Measurements from ENCODE around the gene UGDH. TPM values are rescaled to one million over a fixed set of nuclear protein-coding genes. Genes with fewer than 3 reads are reported as not detected.

UGDH gene
- total RNA-seq, 1 experiment from 2014 or later: 104 TPM

DNA sequence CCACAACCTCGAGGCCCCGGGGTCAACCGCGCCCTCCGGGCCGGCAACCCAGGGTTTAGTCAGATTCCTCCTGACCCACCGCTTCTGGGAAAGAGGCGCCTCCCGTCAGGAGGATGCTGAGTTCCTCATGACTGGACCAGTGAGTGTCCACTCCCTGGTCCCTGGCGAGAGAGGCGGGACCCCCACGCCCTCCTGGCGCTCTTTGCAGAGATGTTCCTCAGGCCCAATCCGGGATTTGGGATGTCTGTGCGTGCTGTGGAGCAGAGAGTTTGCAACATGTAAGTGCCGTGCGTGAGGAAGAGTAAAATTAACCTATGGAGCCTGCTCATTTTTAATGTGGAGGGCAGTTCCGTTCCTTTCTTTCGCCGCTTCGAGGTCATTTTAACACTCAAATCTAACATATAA, 824 bp upstream of the UGDH start:
- H3K79me2 ChIP-seq (ENCODE audit: insufficient read depth, low read length): peaks cover 7% of the 10 kb centered on the region; the same call in 1 of the 2 replicates
- H3K4me1 Mint-ChIP-seq: peaks cover 12 to 15% of the 10 kb centered on the region in 2 experiments
- H3K36me3 Mint-ChIP-seq (ENCODE audit: insufficient read depth in 1 of 3, low read depth in 3 of 3): peaks cover 40 to 50% (median 46%) of the 10 kb centered on the region in 3 experiments

More for the DNA sequence above, 824 bp upstream of the UGDH start:
- TF ChIP-seq, protein P1, sequence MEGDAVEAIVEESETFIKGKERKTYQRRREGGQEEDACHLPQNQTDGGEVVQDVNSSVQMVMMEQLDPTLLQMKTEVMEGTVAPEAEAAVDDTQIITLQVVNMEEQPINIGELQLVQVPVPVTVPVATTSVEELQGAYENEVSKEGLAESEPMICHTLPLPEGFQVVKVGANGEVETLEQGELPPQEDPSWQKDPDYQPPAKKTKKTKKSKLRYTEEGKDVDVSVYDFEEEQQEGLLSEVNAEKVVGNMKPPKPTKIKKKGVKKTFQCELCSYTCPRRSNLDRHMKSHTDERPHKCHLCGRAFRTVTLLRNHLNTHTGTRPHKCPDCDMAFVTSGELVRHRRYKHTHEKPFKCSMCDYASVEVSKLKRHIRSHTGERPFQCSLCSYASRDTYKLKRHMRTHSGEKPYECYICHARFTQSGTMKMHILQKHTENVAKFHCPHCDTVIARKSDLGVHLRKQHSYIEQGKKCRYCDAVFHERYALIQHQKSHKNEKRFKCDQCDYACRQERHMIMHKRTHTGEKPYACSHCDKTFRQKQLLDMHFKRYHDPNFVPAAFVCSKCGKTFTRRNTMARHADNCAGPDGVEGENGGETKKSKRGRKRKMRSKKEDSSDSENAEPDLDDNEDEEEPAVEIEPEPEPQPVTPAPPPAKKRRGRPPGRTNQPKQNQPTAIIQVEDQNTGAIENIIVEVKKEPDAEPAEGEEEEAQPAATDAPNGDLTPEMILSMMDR (conservative IDR thresholded peaks at IDR 0.05): no peak
- WGBS (ENCODE audit: extremely low coverage, insufficient read length, low lambda C conversion rate): no CpG with 5 or more reads among the region's 21 CpGs
- Histone ChIP-seq H3K9me3 (ENCODE audit: control insufficient read depth, low read depth, low read length) (peaks cover 29% of the 10 kb centered on the region), H4K20me1 (ENCODE audit: control insufficient read depth, insufficient read depth, insufficient read length) (no peaks in the 10 kb centered on the region), H2BK20ac (ENCODE audit: low read depth, low read length, poor library complexity, severe bottlenecking) (no peak overlapping the region), H3K56ac (ENCODE audit: insufficient read length, low read depth, low read length) (no peak overlapping the region), H3K18ac (ENCODE audit: insufficient read length, low read depth, low read length) (peak overlapping the region; percentile 25), H2AFZ (ENCODE audit: low read length) (no peak overlapping the region), H3K23me2 (ENCODE audit: insufficient read length, low read depth, low read length, poor library complexity, severe bottlenecking) (peaks cover 9% of the 10 kb centered on the region), H4K91ac (ENCODE audit: insufficient read length, low read depth, low read length) (no peak overlapping the region), H4K8ac (replicated peaks; ENCODE audit: insufficient read length, low read depth, low read length) (no peak overlapping the region), H3K4me2 (ENCODE audit: insufficient read depth, insufficient read length, low read length) (peak overlapping the region; percentile 90), H2BK15ac (ENCODE audit: low read depth, low read length) (no peak overlapping the region), H3K79me1 (ENCODE audit: insufficient read depth, low read depth, low read length, poor library complexity, severe bottlenecking) (peaks cover 3% of the 10 kb centered on the region), H2BK120ac (ENCODE audit: low read depth, low read length, poor library complexity, severe bottlenecking) (no peak overlapping the region), H2BK5ac (ENCODE audit: insufficient read length, low read length) (no peak overlapping the region), H3K4me1 (ENCODE audit: insufficient read depth, low read length) (no peaks in the 10 kb centered on the region), H4K5ac (ENCODE audit: insufficient read length, low read depth, low read length) (no peak overlapping the region), H3K4ac (ENCODE audit: low read depth, low read length) (no peak overlapping the region), H2AK5ac (ENCODE audit: insufficient read length, low read length) (no peak overlapping the region), H3K14ac (ENCODE audit: insufficient read depth, low read length) (peak overlapping the region; percentile 68; the same call in 1 of the 2 replicates), H3T11ph (ENCODE audit: low read length) (no peak overlapping the region), H3K23ac (ENCODE audit: insufficient read length, low read depth, low read length) (no peak overlapping the region), H3K27ac (ENCODE audit: insufficient read length, low read depth, low read length) (no peak overlapping the region), H3K9ac (ENCODE audit: extremely low read depth, insufficient read length, low read length) (peak overlapping the region; percentile 87), H3K27me3 (ENCODE audit: insufficient read depth, low read length) (no peaks in the 10 kb centered on the region), H2BK12ac (ENCODE audit: insufficient read length, low read depth, low read length) (no peak overlapping the region)
- Mint-ChIP-seq H3K9me3 (peaks cover 38 to 39% of the 10 kb centered on the region in 2 experiments), H3K27ac (peak overlapping the region; percentile 71 to 97 (median 92)), H3K27me3 (ENCODE audit: low read depth) (no peaks in the 10 kb centered on the region; the same call in 1 of the 2 replicates), H3K4me3 (peak overlapping the region; percentile 97 to 99)
- DNase-seq: no peak
